CD4-positive, alpha-beta T cell (primary cell): ENCODE data around the gene COPZ1. TPM values are rescaled to one million over a fixed set of nuclear protein-coding genes. Genes with fewer than 3 reads are reported as not detected.

Source experiments
- ATAC-seq: fragments of 200-7000 bp; cut with Tn5 transposase; one replicate; pipeline ENCODE4 v1.10.0; 2022; ENCODE audit warnings: mild to moderate bottlenecking; ENCODE audit not compliant: poor library complexity
- CTCF ChIA-PET: fragments of 350-600 bp; sonication (Branson Sonifier 250); formaldehyde crosslinking; loops from one replicate; lab custom pipeline; 2021; ENCODE audit warnings: antibody characterized with exemption, inconsistent platforms; lab: Charles Lee
- POLR2A ChIA-PET: fragments of 350-600 bp; sonication (Branson Sonifier 250); formaldehyde crosslinking; loops from one replicate; lab custom pipeline; 2021; ENCODE audit warnings: antibody characterized with exemption, inconsistent platforms; lab: Charles Lee
- DNase-seq, 14 experiments: peaks; one replicate each; pipeline ENCODE4 v3.0.0-alpha.2; 2013 to 2020; ENCODE audit warnings: mixed read lengths in 2 of 14
- H3K27ac ChIP-seq, 2 donors: one replicate each; pipeline versions ENCODE4 v1.5.1 to v1.7.0; 2013; ENCODE audit warnings: low read length in 2 of 2, low read depth in 1 of 2, mild to moderate bottlenecking in 1 of 2
- H3K27me3 ChIP-seq, 2 experiments: 1 replicate in 1 of 2; 2 replicates in 1 of 2; pipeline versions ENCODE4 v1.6.1 to v1.7.0; 2013; ENCODE audit warnings: low read length in 2 of 2, control low read depth in 1 of 2, mild to moderate bottlenecking in 1 of 2, moderate library complexity in 1 of 2; ENCODE audit not compliant: insufficient read depth in 2 of 2, control insufficient read depth in 1 of 2
- H3K36me3 ChIP-seq: one replicate; pipeline ENCODE4 v1.6.1; 2013; ENCODE audit warnings: low read length, control low read depth; ENCODE audit not compliant: insufficient read depth
- H3K4me1 ChIP-seq: one replicate; pipeline ENCODE4 v1.6.1; 2013; ENCODE audit warnings: low read length, control low read depth; ENCODE audit not compliant: insufficient read depth
- H3K4me3 ChIP-seq: one replicate; pipeline ENCODE4 v1.5.1; 2013; ENCODE audit warnings: mild to moderate bottlenecking, low read length, moderate library complexity
- H3K9me3 ChIP-seq, 2 experiments: 1 replicate in 1 of 2; 2 replicates in 1 of 2; pipeline versions ENCODE4 v1.6.1 to v1.7.0; 2013; ENCODE audit warnings: low read length in 2 of 2, mild to moderate bottlenecking in 2 of 2, control low read depth in 1 of 2, moderate library complexity in 1 of 2; ENCODE audit not compliant: control insufficient read depth in 1 of 2, insufficient read depth in 1 of 2
- H3K27ac Mint-ChIP-seq: one replicate; pipeline ENCODE4 v1.8.0; 2020; ENCODE audit warnings: mixed read lengths
- H3K27me3 Mint-ChIP-seq: one replicate; pipeline ENCODE4 v1.8.0; 2021; ENCODE audit warnings: mixed read lengths
- H3K36me3 Mint-ChIP-seq: one replicate; pipeline ENCODE4 v1.8.0; 2021; ENCODE audit warnings: low read depth, mixed read lengths
- H3K4me1 Mint-ChIP-seq: one replicate; pipeline ENCODE4 v1.8.0; 2021; ENCODE audit warnings: low read depth, mixed read lengths
- H3K4me3 Mint-ChIP-seq: one replicate; pipeline ENCODE4 v1.8.0; 2020; ENCODE audit warnings: mild to moderate bottlenecking, mixed read lengths
- H3K9me3 Mint-ChIP-seq: one replicate; pipeline ENCODE4 v1.8.0; 2020; ENCODE audit warnings: mixed read lengths
- intact Hi-C, 2 experiments: fragments of 100-400 bp; cut with DNase I in 1 of 2; cut with micrococcal nuclease in 1 of 2; formaldehyde crosslinking; loops; one replicate each; pipeline versions ENCODE4 v1.15.1 to v1.9.0; 2023 to 2025; cut with DNase I, micrococcal nuclease
- polyA plus RNA-seq, 2 donors: library from polyadenylated mRNA; unstranded; fragments of 120-200 nt; gene quantifications; one replicate each; pipeline ENCODE4 v1.2.1, GENCODE V29; 2013
- total RNA-seq, 174 experiments: library from RNA in 2 of 174; stranded (reverse) in 2 of 174; gene quantifications; one replicate each; pipeline ENCODE4 v1.2.3 and lab custom pipeline; 2021 to 2026
- TF ChIP-seq, protein P1 (sequence below): fragments of 200-600 bp; IDR thresholded peaks from one replicate; pipeline ENCODE4 v1.8.0; 2022; ENCODE audit warnings: antibody characterized with exemption, mild to moderate bottlenecking

COPZ1 gene
- total RNA-seq (10 to 100 TPM; 31.2 to 33.9 TPM), total RNA-seq (lab: John Stamatoyannopoulos, UW) (39.4 to 116 (median 75.8) reads per million in 172 experiments)
- polyA plus RNA-seq (2013, experiment 1 of 2) = 95.1 TPM
- 91.2 TPM for polyA plus RNA-seq (2013, experiment 2 of 2)

DNA sequence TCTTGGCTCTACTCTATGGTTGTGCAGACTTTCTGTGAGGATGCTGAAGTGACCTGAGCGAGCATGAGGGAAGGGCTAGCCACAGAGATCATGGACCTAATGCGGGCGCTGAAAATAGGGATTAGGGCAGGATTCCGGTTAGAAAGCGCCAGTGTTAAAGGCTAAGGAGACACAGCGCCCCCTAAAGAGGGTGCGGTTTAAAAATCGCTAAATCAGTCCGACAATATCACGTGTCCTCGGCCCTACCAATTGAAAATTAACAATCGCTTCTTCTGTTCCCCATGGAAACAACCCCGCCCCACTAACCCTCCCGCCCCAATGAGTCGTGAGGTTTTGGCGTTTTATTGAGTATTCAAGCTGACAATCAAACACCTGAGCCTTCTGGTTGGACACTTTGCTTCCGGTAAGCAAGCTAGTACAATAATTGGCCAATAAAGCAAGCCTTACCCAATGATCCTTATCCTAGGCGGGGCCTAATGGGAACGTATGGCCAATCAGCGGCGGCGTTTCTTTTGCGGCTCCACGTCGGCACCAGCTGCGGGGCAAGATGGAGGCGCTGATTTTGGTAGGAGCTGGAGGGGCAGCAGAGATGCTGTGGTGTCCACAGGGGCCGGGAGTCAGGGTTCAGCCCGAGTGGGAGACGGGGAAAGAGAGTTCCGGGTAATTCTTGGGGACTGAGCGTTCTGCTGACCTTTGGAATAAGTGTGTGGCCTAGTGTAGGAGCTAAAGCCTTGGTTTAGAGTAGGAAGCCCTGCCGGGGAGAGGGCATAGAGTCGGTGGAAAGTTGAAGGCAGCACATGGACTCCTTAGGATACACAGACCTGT is at the start of gene COPZ1:
COPZ1 (plus strand) TSS at position 515 of the 825 bp plus-strand sequence; CDS start at position 548, 33 bp downstream.
- TF ChIP-seq, protein P1, sequence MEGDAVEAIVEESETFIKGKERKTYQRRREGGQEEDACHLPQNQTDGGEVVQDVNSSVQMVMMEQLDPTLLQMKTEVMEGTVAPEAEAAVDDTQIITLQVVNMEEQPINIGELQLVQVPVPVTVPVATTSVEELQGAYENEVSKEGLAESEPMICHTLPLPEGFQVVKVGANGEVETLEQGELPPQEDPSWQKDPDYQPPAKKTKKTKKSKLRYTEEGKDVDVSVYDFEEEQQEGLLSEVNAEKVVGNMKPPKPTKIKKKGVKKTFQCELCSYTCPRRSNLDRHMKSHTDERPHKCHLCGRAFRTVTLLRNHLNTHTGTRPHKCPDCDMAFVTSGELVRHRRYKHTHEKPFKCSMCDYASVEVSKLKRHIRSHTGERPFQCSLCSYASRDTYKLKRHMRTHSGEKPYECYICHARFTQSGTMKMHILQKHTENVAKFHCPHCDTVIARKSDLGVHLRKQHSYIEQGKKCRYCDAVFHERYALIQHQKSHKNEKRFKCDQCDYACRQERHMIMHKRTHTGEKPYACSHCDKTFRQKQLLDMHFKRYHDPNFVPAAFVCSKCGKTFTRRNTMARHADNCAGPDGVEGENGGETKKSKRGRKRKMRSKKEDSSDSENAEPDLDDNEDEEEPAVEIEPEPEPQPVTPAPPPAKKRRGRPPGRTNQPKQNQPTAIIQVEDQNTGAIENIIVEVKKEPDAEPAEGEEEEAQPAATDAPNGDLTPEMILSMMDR = peak; percentile 88
- H3K4me3 ChIP-seq = peak within 1 kb of the TSS; percentile 76
- H3K9me3 Mint-ChIP-seq = no peaks in the 10 kb centered on the region
- peak; percentile 94 for ATAC-seq
- peak within 1 kb of the TSS; percentile 67 to 78 for H3K27ac ChIP-seq
- peak within 1 kb of the TSS; percentile 92 for H3K4me3 Mint-ChIP-seq
- no peaks in the 10 kb centered on the region for H3K27me3 Mint-ChIP-seq
- H3K27ac Mint-ChIP-seq = peak within 1 kb of the TSS; percentile 93
- peak; percentile 84 to 99 (median 90) for DNase-seq
- CTCF ChIA-PET = interaction anchor here (0.6 to 2.2 kb wide), 16 partner anchors 9 to 173 kb away, joined by 3 to 16 read pairs (median 6); partner anchors contain the start of genes CBX5, GTSF1 and NCKAP1L
- no peaks in the 10 kb centered on the region for H3K9me3 ChIP-seq
- no peaks in the 10 kb centered on the region for H3K36me3 ChIP-seq
- intact Hi-C loops = loop anchor here (1.0 to 2.0 kb wide), 3 partner anchors 34 to 45 kb away; partner anchors contain the start of genes CBX5 (in 2 of the 2) and HNRNPA1 (in 2 of the 2)
- H3K27me3 ChIP-seq = no peaks in the 10 kb centered on the region
- H3K4me1 ChIP-seq = peaks cover 22% of the 10 kb centered on the region
- H3K36me3 Mint-ChIP-seq = peaks cover 13% of the 10 kb centered on the region
- peaks cover 36% of the 10 kb centered on the region for H3K4me1 Mint-ChIP-seq
- POLR2A ChIA-PET = interaction anchor here (0.5 to 2.5 kb wide), 30 partner anchors 8 to 1423 kb away, joined by 3 to 76 read pairs (median 4); partner anchors contain the start of genes CBX5, EIF4B, HNRNPA1 and NCKAP1L

DNA sequence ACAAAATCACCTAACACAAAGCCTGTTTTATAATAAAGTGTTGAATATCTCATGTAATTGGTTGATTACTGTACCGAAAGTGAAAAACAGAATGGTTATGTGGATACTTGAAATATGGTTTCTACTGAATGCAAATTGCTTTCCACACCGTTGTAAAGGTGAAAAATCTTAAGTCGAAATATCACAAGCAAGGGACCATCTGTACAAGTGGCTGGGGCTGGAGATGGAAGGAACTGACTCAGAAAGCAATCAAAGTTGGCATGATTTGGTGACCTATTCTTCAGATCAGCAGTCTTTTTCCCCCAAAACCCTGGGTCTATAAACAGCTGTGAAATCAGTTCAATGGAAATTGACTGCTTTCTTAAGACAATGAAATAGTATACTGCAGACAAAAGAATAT is 48.6 kb upstream of the COPZ1 start:
- TF ChIP-seq, protein P1 = no peak
- no peak overlapping the region for H3K4me3 ChIP-seq
- H3K36me3 ChIP-seq = peaks cover 18% of the 10 kb centered on the region
- Mint-ChIP-seq H3K27ac (peak overlapping the region; percentile 67), H3K4me1 (peaks cover 57% of the 10 kb centered on the region), H3K27me3 (no peaks in the 10 kb centered on the region), H3K9me3 (no peaks in the 10 kb centered on the region), H3K4me3 (peak overlapping the region; percentile 60), H3K36me3 (peaks cover 30% of the 10 kb centered on the region)
- H3K27ac ChIP-seq = no peak overlapping the region
- no peaks in the 10 kb centered on the region for H3K9me3 ChIP-seq
- POLR2A ChIA-PET = interaction anchor here (1.0 kb wide), 1 partner anchor 11 kb away, joined by 4 read pairs; no protein-coding TSS in a partner anchor
- H3K27me3 ChIP-seq = no peaks in the 10 kb centered on the region
- ATAC-seq (no peak), DNase-seq (no peak)
- CTCF ChIA-PET = interaction anchor here (1.0 to 1.2 kb wide), 2 partner anchors 25 to 49 kb away, joined by 3 read pairs; partner anchors contain the start of gene COPZ1
- intact Hi-C loops = loop anchor here in 1 of 2 experiments (5.0 kb wide), 1 partner anchor 54 kb away; no protein-coding TSS in a partner anchor
- H3K4me1 ChIP-seq = peaks cover 27% of the 10 kb centered on the region

DNA sequence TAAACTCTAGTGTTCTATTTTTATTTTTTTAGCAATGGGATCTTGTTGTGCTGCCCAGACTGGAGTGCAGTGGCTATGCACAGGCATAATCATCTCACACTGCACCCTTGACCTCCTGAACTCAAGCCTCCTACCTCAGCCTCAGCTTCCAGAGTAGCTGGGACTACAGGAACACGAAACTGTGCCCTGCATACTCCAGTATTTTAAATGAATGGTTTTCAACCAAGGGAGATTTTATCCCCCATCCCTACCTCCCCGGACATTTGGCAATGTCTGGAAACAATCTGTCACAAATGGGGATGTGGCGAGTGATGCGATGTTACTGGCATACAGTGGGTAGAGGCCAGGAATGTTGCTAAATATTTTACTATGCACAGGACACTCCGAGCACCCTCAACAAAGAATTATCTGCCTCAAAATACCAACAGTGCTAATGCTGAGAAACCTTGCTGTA is 47.1 kb upstream of the COPZ1 start:
- Mint-ChIP-seq H3K4me1 (peaks cover 44% of the 10 kb centered on the region), H3K9me3 (no peaks in the 10 kb centered on the region), H3K36me3 (peaks cover 18% of the 10 kb centered on the region), H3K27me3 (no peaks in the 10 kb centered on the region), H3K27ac (no peak overlapping the region), H3K4me3 (peak overlapping the region; percentile 38)
- Histone ChIP-seq H3K4me3 (peak overlapping the region; percentile 80), H3K4me1 (peaks cover 41% of the 10 kb centered on the region), H3K9me3 (no peaks in the 10 kb centered on the region), H3K27me3 (no peaks in the 10 kb centered on the region), H3K27ac (peak overlapping the region; percentile 93 to 95), H3K36me3 (peaks cover 33% of the 10 kb centered on the region)
- intact Hi-C loops = loop anchor here in 1 of 2 experiments (2.0 to 5.0 kb wide), 2 partner anchors 25 to 56 kb away; no protein-coding TSS in a partner anchor
- TF ChIP-seq, protein P1 = no peak
- no peak for DNase-seq
- ChIA-PET POLR2A (interaction anchor here (0.6 kb wide), 1 partner anchor 18 kb away, joined by 3 read pairs; no protein-coding TSS in a partner anchor), CTCF (interaction anchor here (1.1 kb wide), 1 partner anchor 26 kb away, joined by 3 read pairs; no protein-coding TSS in a partner anchor)
- ATAC-seq = no peak
